ENCODE data around the gene SLC38A7.

GRCh38 chr16:58733671-58734458 is 49.3 kb upstream of the SLC38A7 start, which contains the start of gene GOT2:
- TF ChIP-seq CTCF (IDR thresholded peaks at IDR 0.05) (no peak), POLR2A (IDR thresholded peaks at IDR 0.05) (no peak)
